GM21515 (cell line): ENCODE data around the gene GRIN1.

Source experiments
- ATAC-seq: cut with Tn5 transposase; IDR thresholded peaks from one replicate; pipeline ENCODE4 v1.9.1; 2021; ENCODE audit not compliant: unreplicated experiment

Gene GRIN1

DNA sequence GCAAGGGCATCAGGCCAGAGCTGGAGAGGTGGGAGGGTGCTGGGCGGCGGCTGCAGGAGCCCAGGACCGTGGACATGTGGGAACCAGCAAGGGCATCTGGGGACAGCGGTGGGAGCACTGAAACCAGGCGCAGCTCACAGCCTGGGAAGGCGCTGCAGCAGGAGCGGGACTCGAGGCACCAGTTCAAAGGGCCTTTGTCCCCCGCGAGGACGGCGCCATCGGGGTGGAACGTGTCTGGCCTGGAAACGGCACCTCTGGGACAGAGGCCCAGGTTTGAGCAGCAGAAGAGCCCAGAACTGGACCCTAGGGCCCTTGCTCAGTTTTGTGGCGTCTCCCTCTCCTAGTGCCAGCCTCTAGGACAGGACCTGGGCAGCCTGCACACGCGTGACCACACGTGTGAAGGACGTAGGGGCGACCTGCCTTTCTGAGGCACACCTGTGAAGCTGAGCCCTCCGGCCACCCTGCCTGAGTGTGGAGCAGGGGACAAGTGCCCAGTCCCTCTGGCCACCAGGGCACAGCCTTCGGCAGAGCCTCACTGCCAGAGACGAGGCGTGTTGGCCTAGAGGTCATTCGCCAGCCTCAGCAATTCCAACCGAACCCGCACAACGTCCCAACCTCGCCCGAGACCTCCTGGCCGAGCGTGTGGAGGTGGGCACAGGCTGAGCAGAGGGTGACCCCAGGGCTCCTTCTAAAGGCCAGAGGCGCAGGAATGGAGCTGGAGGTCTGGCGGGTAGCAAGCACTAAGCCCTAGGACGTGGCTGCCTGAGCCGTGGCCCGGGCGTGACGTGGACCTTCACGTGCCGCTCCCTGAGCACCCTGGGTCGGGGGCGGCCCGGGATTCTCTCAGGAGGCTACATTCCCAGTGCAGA, 35.1 kb downstream of the GRIN1 start:
- no peak for ATAC-seq

DNA sequence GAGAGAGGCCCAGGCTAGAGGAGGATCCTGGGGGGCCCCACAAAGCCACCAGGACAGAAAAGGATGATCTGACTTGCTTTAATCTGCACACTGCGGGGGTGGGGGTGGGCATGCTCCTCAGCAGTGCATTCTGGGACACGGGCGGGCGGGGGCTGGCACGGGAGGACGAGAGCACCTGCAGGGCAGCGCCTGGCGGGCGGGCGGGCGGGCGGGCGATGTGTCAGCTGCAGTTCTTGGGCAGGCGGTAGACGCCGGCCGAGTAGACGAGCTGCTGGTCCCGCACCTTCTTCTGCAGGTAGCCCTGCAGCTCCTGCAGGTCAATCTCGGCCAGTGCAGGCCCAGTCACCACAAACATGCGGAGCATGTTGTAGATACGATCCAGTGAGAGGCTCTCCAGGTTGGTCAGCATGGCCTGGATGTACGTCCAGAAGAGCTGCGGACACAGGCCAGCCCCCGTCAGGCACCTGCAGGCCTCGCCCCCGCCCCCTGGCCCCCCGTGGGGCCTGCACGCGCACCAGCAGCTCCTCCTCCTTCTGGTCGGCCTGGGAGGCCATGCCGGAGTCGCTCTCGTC, 35.9 kb downstream of the GRIN1 start:
- ATAC-seq = no peak

DNA sequence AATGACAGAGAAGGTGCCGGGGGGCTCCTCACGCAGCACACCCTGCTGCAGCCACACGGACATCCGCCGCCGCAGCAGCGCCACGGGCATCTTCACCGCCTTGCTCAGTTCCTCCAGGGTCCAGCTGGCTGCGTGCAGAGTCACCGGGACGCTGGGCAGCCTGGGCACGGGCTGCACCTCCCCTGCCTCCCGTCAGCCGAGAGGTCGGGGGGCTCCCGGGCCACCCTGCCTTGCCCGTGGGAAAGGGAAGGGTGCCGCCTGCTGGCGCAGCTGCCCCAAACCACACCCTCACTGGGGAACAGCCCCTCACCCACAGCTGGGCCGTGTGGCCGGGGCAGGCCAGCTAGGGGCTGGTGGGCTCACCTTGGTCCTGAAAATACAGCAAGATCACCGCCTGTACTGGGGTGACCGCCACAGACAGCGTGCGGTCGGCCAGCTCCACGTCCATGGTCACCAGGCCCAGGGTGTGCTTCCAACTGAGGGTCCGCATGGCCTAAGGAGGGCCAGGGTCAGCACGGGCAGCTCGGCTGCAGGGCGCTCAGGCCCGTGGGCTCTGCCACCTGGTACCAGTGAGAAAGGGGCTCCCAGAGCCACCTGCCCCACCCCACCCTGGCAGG, 36.5 kb downstream of the GRIN1 start:
- no peak for ATAC-seq

DNA sequence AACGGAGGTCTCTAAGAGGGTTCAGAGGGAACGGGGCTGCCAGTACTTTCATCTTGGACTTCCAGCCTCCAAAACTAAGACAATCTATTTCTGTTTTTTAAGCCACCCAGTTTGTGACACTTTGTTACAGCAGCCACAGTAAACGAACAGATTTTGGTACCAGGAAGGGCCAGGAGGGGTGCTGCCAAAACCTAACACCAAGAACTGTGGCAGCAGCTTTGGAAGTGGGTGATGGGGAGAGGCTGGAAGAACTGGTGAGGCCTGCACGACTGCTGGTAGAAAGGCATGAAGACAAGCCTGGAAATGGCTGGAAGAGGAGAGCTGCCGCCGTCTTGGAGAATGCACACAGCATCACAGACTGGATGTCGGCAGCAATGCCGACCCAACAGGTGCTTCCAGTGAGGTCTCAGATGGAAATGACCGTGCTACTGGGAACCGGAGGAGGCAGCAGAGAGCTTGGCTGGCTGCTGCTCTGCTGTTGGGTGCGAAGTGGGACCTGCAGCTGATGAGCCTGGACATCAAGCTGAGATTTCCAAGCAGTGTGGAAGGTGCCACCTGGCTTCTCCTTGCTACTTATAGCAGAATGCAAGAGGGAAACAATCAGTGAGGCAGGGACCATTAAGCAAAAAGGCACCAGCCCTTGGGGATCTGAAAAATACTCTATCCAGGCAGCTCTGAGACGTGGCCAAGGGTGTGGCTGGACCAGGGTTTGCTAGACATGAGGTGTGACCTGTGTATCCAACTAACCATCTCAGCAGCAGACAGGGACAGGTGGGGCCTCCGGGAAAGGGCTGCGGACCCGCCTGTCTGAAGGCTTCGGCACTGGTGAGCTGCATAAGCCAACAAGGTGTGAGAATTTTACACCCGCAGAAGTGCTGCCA, 37.6 kb downstream of the GRIN1 start:
- ATAC-seq = no peak

DNA sequence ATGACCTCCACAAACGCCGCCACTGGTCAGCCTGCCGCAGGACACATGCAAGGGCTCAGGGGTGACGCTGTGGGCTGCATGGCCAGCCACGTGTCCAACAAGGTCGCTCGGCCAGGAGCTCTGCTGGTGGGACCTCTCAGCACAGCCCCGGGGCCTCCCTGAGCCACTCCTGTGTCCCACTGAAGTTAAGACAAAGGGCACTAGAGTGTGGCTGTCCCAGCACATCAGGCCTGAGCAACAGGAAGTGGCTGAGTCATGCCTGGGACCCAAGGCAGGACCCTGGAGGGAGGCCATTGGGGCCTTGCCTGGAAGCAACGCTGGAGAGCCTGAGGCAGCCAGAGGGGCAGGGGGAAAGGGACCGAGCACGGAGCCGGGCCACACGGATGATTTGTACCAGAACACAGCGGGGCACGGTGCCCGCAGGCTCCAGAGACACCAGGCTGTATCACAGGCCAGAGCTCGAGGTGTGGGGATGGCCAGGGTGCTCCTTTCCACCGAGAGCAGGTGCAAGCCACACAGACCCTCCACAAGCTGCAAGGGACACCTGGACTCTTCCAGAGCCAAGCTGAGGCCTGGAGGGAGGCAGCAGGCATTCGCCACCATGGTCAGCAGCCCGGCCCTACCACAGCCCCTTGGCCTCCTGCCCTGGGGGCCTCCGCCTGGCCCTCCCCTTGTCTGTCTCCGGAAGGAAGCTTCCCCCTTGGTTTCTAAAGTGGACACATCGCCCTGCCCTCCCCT, 39.4 kb downstream of the GRIN1 start:
- ATAC-seq = no peak

DNA sequence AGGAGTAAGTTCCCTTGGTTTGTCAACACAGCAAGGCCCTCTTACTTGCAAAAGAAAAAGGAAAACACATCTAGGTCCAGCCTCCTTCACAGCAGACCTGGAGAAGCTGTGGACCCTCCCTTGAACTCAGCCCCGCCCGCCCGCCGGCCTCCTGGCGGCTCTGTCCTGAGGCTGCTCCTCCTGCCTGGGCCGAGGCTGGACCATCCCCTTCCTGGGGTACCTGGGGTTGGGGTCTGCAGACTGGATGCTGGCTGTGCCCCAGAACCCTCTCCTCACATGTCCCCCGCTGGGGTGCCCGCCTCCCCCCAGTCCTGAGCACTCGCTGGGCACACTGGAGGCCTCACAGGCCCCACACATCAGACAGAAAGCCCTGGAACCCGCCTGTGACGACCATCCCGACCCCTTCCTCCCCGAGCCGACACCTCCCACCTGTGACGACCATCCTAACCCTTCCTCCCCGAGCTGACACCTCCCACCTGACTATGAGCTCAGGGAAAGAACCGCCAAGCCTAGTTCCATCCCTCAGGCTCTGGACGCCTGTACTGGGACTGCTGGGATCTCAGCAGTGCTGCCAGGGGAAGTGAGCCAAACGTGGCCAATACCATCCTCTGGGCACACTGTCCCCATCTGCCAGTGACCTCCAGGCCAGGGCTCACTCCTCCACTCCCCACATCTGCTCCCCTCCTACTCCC, 40.1 kb downstream of the GRIN1 start:
- ATAC-seq = no peak

DNA sequence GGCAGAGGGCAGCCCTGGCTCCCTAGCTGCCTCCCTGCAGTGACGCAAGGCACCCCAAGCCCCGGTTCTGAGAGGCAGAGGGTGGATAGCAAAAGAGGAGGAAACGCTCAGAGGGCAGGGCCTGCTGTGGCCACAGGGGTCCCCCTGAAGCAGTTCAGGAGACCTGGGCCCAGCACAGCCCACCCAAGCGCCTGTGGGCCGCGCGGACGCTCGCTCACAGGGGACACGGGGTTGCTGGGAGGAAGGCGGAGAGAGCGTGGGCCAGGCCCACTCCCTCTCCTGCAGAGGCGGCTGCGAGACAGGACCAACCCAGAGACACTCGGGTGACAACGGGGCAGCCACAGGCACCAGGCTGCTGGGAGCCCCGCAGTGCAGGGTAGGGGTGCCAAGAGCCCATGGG, 40.8 kb downstream of the GRIN1 start:
- no peak for ATAC-seq

DNA sequence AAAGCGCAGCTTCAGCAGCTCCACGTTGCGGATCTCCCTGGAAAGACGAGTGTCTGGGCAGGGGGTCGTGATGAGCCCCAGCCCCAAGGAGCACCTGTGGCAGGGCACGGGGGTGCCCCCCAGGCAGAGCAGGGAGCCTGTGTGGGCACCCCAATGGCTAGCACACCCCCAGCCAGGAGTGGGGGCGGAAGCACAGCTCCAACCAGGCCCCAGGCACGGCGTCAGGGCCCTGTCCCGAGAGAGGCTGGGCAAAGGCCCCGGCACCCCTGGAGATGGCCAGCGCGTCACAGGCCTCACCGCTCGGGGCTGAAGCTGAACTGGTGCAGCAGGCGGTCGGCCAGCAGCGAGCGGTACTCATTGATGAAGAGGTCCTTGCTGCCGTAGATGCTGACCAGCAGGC, 41.5 kb downstream of the GRIN1 start:
- no peak for ATAC-seq

DNA sequence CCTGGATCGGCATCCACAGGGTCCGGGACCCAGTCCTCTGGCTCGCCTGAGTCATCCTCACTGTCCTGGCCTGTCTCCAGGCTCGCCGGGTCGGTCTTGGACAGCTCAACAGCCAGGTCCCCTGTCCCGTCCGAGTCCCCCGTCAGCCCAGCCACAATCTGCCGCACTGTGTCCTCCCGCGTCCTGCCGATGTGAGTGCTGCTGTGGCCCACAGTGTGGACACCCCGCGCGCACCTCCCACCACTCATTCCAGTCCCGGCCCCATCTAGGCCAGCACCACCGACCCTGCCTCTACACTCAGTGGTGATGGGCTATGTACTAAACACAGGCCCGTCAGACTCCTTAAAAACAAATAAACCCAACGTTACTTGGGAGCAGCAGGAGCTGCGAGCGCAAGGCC, 42.7 kb downstream of the GRIN1 start:
- no peak for ATAC-seq

DNA sequence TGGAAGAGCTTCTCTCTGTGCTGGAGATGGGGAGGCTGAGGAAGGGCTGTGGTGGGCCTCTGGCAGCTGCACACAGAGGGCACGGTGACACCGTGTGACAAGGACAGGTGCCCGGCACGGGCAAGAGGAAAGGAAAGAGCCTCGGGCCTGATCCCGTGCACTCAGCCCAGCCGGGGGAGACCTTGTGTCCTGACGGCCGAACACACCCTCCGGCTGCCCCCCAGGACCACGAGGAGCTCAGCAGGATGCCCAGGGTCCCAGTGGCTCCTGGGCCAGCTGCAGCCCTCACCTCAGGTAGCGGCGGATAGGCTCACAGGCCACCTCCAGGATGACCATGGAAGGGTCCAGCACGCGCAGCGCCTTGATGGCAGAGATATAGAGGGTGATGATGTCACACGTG, 43.9 kb downstream of the GRIN1 start:
- no peak for ATAC-seq

DNA sequence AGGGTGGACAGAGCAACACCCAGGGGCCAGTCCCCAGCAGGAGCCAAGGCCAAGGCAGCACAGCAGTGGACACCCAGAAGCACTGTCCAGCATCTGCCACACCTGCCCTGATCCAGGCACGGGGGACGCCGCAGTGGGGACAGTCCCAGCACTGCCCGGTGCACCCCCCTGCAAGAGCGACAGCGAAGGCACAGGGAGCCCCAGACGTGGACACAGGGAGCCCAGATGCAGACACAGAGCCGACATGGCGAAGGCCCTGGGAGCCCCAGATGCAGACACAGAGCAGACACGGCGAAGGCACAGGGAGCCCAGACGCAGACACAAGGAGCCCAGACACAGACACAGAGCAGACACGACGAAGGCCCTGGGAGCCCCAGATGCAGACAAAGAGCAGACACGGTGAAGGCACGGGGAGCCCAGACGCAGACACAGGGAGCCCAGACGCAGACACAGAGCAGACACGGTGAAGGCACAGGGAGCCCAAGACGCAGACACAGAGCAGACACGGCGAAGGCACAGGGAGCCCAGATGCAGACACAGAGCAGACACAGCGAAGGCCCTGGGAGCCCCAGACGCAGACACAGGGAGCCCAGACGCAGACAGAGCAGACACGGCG, 45.1 kb downstream of the GRIN1 start:
- no peak for ATAC-seq

DNA sequence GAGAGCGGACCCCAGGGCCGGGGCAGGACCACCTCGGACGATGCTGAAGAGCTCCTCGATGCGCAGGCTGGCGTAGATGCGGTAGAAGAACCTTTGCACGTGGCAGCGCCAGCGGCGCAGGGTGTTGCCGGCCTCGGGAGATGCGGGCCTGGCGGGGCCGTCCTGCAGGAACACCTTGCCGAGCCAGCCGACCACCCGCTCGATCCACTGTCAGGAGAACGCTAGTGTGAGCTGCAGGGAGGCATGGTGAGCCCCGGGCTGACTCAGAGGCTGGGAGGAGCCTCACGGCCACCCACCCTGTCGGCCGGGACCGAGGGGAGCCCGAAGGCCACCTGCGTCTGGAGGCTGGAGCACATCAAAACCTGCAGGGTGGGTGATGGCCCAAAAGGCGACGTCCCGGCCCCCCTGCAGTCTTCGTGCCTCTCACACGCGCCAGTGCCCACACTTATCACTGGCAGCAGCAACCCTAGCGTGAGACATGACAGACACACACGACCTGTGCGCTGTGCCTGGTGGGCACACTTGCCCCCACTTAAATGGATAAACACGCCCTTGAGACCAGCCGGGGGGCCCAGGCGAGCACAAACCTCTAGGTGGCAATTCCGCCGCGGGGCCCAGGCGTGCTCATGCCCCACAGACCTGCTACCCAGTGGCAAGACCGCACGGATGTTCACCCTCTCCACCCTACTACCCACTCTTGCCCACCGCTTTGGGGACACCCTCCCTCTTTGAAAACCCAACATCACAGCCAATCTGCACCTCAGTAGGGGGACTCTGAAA, 46.1 kb downstream of the GRIN1 start:
- no peak for ATAC-seq

DNA sequence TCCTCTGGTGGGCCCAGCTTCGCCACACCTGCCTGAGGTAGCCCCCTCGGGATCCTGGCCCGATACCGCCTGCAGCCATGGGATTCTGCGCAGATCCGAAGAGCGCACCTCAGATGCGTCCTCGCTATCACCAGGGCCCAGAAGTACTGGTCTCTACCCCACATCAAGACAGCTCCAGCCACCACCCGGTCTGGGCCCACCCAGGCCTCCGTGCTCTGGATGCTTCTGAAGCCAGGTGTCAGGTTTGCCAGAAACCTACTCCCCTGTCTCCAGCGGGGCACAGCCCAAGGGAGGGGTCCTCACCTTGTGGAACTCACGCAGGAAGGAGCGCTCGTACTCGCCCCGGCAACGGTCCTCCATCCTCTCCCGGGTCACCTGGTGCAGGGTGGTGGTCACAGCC, 47.0 kb downstream of the GRIN1 start:
- no peak for ATAC-seq

DNA sequence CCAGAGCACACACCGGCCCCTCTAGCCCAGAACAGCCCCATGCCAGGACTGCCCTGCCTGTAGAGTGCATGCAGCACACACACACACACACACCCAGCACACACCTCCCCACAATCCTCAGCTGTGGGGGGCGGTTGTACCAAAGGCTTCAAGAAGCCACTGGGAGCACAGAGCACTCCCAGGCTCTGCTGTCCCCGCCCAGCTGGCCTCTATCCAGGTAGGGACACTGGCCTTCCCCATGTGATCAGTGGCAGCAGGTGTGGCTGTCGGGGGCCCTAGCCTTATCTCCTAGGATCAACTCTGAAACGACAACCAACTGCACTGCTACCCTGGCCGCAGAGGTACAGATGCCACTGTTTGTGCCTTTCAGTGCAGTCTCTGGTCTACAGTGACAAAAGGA, 47.4 kb downstream of the GRIN1 start:
- ATAC-seq = no peak

DNA sequence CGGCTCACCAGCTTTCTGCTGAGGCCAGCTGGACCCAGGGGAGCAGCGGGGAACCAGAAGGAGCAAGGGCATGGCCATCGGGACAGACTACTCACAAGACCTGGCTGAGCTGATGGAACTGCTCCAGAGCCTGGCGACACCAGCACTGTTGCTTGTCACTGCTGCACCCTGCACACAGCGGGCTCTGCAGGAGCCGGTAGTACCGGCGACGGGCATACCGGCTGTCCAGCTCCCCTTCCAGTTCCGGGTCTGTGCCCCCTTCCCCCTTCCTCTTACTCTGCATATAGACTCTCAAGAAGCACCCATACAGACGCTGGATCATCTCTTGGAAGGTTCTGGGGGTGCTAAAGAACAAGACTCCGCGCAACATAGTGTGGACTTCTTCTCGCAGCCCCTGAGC, 48.4 kb downstream of the GRIN1 start:
- ATAC-seq = no peak

DNA sequence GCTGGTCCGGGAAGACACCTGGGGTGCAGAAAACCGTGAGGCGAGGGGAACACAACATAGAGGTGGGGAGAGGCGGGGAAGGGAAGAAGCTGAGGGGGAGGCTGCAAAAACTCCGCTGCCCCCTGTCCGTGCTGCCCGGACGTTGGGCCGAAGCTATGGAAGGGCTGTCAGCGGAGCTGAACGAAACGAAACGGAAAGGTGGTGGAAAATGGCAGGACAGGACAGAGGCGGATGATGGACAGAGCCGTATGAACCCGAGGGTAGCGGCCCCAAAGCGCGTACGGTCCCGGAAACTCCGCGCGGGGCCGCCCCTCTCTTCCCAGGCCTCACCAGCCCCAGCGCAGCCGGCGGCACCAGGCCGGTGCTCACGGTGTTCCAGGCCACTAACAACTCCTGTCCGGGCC, 49.1 kb downstream of the GRIN1 start:
- ATAC-seq = peak; percentile 2

DNA sequence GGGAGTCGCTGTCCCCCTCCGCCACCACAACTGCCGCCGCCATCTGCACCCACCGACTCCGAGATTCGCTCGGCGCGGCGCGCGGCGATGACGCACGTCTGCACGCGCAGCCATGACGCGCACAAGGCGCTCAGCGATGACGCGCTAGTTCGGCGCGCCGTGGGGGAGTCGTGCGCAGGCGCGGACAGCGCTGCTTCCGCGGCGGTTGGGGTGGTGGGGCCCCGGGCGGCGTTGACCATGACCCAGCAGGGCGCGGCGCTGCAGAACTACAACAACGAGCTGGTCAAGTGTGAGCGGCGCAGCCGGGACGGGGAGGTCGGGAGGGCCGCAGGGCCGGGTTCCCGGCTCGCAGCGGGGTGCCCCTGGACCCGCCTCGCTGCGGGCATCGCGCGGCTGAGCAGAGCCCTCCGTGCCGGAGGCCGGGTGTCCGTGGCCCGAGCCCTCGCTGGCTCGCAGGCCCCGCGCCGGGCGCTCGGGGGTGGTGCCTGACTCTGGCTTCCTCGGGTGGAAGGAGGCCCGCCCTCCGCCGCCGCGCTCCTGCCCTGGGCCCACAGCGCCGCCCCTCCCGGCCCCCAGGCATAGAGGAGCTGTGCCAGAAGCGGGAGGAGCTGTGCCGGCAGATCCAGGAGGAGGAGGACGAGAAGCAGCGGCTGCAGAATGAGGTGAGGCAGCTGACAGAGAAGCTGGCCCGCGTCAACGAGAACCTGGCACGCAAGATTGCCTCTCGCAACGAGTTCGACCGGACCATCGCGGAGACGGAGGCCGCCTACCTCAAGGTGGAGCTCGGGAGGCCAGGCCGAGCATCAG, 49.7 kb downstream of the GRIN1 start, which contains the start of the genes ANAPC2 and SSNA1:
TSS of gene ANAPC2 (minus strand) at position 71 of the 807 bp plus-strand sequence. CDS start at position 43, 28 bp downstream.
TSS of gene SSNA1 (plus strand) at position 187 of the 807 bp plus-strand sequence. CDS start at position 238, 51 bp downstream.
- peak; percentile 68 for ATAC-seq
